Activated T-helper 2 cell treated with anti-CD3 and anti-CD28 coated beads, Interferon-gamma antibody, Interleukin-2, Interleukin-4, amounts not matched to agents 10 μg/mL and 5 μg/mL and 100 μg/mL, durations not matched to agents 14 hours and 24 hours and 36 hours (primary cell): ENCODE data around the gene RETREG1. TPM values are rescaled to one million over a fixed set of nuclear protein-coding genes. Genes with fewer than 3 reads are reported as not detected.

Source experiments
- DNase-seq: peaks from one replicate; pipeline ENCODE4 v3.0.0; 2021; ENCODE audit warnings: low spot score
- H3K27ac Mint-ChIP-seq: one replicate; pipeline ENCODE4 v1.8.0; 2021; ENCODE audit warnings: mixed read lengths
- H3K27me3 Mint-ChIP-seq: one replicate; pipeline ENCODE4 v1.8.0; 2021; ENCODE audit warnings: low read depth, mixed read lengths
- H3K36me3 Mint-ChIP-seq: one replicate; pipeline ENCODE4 v1.8.0; 2021; ENCODE audit warnings: low read depth, mixed read lengths
- H3K4me1 Mint-ChIP-seq: one replicate; pipeline ENCODE4 v1.8.0; 2021; ENCODE audit warnings: low read depth, mixed read lengths
- H3K4me3 Mint-ChIP-seq: one replicate; pipeline ENCODE4 v1.8.0; 2021; ENCODE audit warnings: low read depth, mild to moderate bottlenecking, moderate library complexity, mixed read lengths
- H3K9me3 Mint-ChIP-seq: one replicate; pipeline ENCODE4 v1.8.0; 2021; ENCODE audit warnings: mixed read lengths
- intact Hi-C: fragments of 100-400 bp; cut with micrococcal nuclease; formaldehyde crosslinking; loops from one replicate; pipeline ENCODE4 v1.15.1; 2023
- total RNA-seq: library from RNA; stranded (reverse); gene quantifications from 2 replicates; pipeline ENCODE4 v1.2.3, GENCODE V29; 2022

RETREG1 gene
- total RNA-seq, 1 donor from 2014 or later = 28.0 TPM

DNA sequence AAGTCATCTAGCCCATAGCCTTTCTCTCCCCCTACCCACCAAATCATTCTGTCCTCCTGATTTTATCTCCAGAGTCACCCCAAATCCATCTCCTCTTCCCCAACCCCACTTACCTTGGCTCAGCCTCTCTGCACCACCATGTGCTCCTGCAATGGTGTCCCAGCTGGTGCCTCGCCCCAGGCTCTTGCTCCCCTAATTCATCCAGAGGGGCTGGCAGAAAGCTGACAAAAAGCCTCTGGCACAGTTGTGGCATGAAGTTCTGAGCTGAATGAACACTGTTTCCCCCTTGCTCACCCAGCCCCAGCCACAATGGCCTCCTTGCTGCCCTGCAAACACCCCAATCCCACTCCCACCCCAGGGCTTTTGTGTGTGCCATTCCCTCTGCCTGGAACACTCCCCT lies 10.2 kb downstream of the RETREG1 start:
- Mint-ChIP-seq H3K36me3 (peaks cover 56% of the 10 kb centered on the region), H3K27ac (no peak overlapping the region), H3K4me1 (peaks cover 31% of the 10 kb centered on the region), H3K4me3 (no peak overlapping the region), H3K27me3 (no peaks in the 10 kb centered on the region), H3K9me3 (peaks cover 5% of the 10 kb centered on the region)
- intact Hi-C loops = no loop called here
- DNase-seq = no peak

DNA sequence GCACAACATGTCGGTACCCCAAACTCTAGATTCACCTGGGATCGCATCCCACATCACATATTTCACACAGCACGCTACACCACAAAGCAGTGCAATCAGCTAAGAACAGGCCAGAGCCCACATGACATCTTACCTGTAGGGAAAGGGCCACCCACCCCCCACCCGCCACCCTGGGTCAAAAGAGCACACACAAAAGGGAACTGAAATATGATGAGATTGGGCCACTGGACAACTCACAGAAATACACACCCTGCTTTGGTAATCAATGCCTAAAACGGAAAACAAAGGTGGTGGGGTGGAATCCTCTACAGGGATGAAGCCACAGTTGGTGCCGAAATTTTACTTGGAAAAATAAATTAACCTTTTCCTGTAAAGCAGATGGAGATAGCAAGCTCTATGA lies 13.1 kb downstream of the RETREG1 start:
- Mint-ChIP-seq H3K4me1 (peaks cover 35% of the 10 kb centered on the region), H3K9me3 (no peaks in the 10 kb centered on the region)

DNA sequence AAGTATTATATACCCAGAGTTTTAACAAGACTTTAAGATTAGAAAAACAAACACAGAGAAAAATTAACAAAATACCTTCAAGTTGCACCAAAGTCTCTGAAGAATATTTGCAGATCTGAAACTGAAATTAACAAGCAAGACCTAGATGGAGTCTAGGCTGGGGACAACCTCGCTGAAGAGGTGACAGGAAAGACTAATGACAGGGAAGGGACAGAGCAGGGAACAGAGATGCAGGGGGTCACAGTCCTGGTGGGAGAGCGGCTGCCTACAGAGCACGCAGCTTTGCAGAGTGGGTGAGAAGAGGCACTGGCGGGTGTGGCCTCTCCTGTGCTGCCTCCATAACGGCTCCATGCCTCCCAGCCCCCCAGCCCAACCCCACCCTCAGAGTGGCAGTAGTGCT lies 13.5 kb downstream of the RETREG1 start:
- peaks cover 35% of the 10 kb centered on the region for H3K4me1 Mint-ChIP-seq
- no peak for DNase-seq
- H3K27me3 Mint-ChIP-seq = no peaks in the 10 kb centered on the region
- H3K36me3 Mint-ChIP-seq = peaks cover 55% of the 10 kb centered on the region
- intact Hi-C loops = no loop called here
- no peak overlapping the region for H3K4me3 Mint-ChIP-seq
- no peaks in the 10 kb centered on the region for H3K9me3 Mint-ChIP-seq
- no peak overlapping the region for H3K27ac Mint-ChIP-seq

More for the DNA sequence above, 13.1 kb downstream of the RETREG1 start:
- peaks cover 55% of the 10 kb centered on the region for H3K36me3 Mint-ChIP-seq
- H3K4me3 Mint-ChIP-seq = no peak overlapping the region
- no peak for DNase-seq
- H3K27me3 Mint-ChIP-seq = no peaks in the 10 kb centered on the region
- H3K27ac Mint-ChIP-seq = no peak overlapping the region
- intact Hi-C loops = no loop called here

DNA sequence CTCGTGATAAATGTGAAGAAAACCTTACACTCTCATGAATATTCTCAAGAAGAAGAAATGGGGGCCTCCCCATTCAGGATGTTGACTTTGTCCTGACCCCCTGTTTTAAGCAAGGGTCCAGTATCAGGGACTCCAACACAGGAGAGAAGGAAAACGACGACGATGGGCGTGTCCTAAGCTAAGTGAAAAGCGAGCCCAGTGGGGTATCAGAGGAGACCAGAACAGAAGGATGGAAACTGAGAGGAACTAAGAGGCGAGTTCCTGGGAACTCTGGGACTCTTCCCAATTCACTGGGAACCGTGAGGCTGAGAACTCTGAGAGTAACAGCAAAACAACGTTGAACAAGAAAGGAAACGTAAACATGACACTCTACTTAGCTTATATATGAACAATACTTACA lies 14.6 kb downstream of the RETREG1 start:
- Mint-ChIP-seq H3K9me3 (no peaks in the 10 kb centered on the region), H3K4me3 (no peak overlapping the region), H3K4me1 (peaks cover 34% of the 10 kb centered on the region), H3K27me3 (no peaks in the 10 kb centered on the region), H3K27ac (no peak overlapping the region), H3K36me3 (peaks cover 59% of the 10 kb centered on the region)
- intact Hi-C loops = no loop called here
- no peak for DNase-seq

DNA sequence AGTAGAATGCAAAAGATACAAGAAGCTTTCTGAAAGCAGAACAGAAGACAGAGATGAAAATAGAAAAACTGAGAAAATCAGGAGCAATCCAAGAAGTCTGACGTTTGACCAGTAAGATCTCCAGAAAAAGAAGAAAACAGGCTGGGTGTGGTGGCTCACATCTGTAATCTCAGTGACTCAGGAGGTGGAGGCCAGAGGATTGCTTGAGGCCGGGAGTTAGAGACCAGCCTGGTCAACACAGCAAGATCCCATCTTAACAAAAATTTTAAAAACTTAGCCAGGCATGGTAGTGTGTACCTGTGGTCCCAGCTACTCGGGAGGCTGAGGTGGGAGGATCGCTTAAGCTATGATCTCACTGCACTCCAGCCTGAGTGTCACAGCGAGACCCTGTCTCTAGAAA lies 15.9 kb downstream of the RETREG1 start:
- Mint-ChIP-seq H3K4me1 (peaks cover 32% of the 10 kb centered on the region), H3K9me3 (no peaks in the 10 kb centered on the region), H3K27me3 (no peaks in the 10 kb centered on the region), H3K36me3 (peaks cover 55% of the 10 kb centered on the region), H3K27ac (no peak overlapping the region), H3K4me3 (no peak overlapping the region)
- intact Hi-C loops = no loop called here
- DNase-seq = no peak

DNA sequence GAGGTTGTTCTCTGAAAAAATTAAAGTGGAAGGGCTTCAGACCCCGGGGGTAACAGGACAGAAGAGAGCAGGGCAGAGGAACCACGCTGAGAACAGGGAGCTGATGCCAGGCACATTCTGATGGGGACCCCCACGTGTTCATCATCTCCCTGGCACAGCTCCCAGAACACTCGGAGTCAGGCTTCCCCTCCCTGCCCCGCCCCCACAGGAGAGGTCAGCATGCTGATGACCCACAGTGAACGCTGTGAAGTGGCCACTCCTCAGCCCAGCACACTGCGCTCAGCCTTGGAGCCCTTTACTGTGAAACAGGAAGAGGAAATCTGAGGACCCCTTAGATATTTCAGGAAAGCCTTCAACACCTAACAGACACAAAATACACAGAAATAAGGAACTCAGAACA lies 16.4 kb downstream of the RETREG1 start:
- Mint-ChIP-seq H3K4me1 (peaks cover 32% of the 10 kb centered on the region), H3K27me3 (no peaks in the 10 kb centered on the region), H3K4me3 (no peak overlapping the region), H3K36me3 (peaks cover 56% of the 10 kb centered on the region), H3K27ac (no peak overlapping the region), H3K9me3 (no peaks in the 10 kb centered on the region)
- no peak for DNase-seq
- intact Hi-C loops = no loop called here

DNA sequence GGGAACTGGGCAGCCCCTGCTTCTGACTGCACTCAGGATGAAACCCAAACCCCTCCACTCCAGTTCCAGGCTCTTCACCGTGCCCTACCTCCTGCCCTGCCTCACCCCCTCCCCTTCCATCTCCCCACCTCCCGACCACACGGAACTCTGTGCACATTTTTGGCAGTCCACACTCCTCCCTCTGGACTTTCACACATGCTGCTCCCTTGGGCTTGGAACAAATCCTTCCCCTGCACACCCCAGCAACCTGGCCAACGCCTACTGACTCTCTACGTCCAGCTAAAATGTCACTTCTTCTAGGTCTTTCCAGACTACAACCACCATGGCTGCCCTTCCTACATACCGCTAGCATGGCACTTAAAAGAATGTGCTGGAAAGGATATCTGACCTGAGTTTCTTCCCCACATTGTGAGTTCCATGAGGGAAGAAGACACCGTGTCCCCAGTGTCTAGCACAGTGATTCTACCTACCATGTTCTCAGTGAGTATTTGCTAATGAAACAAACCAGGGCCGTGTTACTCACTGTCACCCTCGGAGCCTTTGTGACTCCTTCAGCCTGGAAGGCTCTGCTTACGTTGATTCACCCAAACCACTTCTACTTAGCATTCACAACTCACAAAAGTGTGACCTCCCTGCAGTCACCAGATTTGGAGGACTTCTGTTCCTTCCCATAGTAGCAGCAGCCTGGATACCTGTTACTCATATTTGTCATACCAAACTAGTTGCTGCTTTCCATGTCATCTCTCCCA lies 18.7 kb downstream of the RETREG1 start:
- no peak for DNase-seq
- Mint-ChIP-seq H3K4me3 (no peak overlapping the region), H3K4me1 (peaks cover 27% of the 10 kb centered on the region), H3K27me3 (no peaks in the 10 kb centered on the region), H3K27ac (no peak overlapping the region), H3K36me3 (peaks cover 56% of the 10 kb centered on the region), H3K9me3 (no peaks in the 10 kb centered on the region)
- intact Hi-C loops = no loop called here

DNA sequence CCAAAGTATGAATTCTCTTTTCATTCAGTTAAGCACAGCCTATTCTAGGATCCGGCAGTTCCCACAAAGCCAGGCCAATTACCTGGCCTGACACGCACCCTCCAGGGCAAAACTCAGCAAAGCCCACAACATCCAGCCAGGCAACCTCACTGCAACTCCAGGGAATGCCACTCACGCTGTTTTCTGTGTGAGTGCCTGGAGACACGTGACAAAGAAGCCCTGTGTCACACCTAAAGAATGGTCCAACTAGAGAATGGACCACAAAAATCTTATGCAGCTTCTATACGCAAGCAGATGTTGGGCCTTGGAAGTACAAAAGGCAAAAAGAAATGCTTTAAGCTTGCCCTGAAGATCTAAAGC lies 20.2 kb downstream of the RETREG1 start:
- no peak for DNase-seq
- intact Hi-C loops = no loop called here
- Mint-ChIP-seq H3K36me3 (peaks cover 46% of the 10 kb centered on the region), H3K4me1 (peaks cover 35% of the 10 kb centered on the region), H3K27me3 (no peaks in the 10 kb centered on the region), H3K4me3 (no peak overlapping the region), H3K27ac (no peak overlapping the region), H3K9me3 (no peaks in the 10 kb centered on the region)

DNA sequence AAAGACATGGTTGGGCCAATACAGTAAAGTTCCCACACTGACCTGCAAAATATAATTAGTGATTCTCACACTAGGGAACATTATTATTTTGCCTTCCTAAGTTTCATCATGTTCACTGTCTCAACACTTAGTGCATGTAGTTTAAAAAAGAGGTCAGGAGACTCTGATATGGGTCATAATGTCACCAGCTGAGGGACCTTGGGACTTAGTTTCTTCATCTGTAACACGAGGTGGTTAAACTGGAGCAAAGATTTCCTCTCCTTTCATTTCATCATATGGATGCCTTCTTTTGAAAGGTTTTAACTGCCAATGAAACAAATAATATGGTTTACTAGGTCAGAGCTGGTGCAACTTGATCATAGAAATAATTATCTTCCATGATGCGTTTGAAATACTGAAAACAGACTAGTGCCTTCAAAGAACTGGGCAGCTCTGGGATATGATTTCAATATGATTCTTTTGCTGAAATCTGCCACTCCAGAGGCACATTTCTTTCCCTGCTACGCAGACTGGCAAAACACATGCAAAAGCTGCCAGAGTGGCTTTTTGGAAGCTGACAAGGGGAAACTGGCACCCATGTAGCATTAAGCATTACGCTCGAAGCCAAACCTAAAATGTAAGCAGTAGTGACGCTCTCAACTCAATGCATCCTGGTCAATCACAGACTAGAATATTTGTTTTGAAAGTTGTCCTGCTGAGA lies 20.8 kb downstream of the RETREG1 start:
- Mint-ChIP-seq H3K27ac (no peak overlapping the region), H3K4me3 (no peak overlapping the region), H3K9me3 (no peaks in the 10 kb centered on the region), H3K36me3 (peaks cover 45% of the 10 kb centered on the region), H3K27me3 (no peaks in the 10 kb centered on the region), H3K4me1 (peaks cover 38% of the 10 kb centered on the region)
- intact Hi-C loops = no loop called here
- no peak for DNase-seq

DNA sequence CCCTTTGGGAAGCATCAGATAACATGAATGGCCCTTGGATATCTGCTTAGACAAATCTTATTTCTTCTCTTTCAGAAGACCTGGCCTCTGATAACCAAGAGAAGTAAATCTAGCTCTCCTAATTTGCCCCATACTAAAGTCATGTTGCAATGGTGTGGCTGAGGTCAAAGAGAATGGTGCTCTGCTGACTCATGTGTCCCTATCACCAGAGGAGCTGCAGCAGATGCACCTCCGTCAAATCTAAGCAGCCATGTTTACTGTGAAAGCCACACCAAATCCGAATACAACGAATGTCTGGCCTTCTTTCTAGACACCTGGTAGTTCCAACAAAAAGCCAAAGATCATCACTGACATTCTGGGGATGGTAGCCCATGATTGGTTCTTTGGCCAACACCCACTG lies 23.2 kb downstream of the RETREG1 start:
- no peak overlapping the region for H3K27ac Mint-ChIP-seq
- peaks cover 34% of the 10 kb centered on the region for H3K36me3 Mint-ChIP-seq
- intact Hi-C loops = no loop called here
- peaks cover 27% of the 10 kb centered on the region for H3K4me1 Mint-ChIP-seq
- no peak for DNase-seq
- no peaks in the 10 kb centered on the region for H3K9me3 Mint-ChIP-seq
- no peaks in the 10 kb centered on the region for H3K27me3 Mint-ChIP-seq
- H3K4me3 Mint-ChIP-seq = no peak overlapping the region

DNA sequence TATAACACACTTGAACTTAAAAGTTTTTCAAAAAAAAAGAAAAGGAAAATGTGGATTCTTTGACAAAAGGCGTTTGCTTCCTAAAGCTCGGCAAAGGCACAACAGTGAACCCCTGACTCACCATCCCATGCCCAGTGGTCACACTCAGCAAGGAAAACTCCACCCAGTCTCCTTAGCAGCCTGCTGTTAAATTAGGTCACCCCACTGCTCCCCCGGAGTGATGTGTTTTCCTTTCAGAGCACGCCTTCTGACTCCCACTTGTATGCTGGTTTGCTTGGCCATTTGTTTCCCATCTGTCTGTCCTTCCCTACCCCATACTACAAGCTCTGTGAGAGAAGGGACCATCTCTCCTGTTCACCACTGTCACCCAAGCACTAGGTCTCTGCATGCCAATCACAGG lies 23.8 kb downstream of the RETREG1 start:
- intact Hi-C loops = no loop called here
- Mint-ChIP-seq H3K27ac (no peak overlapping the region), H3K9me3 (no peaks in the 10 kb centered on the region), H3K27me3 (no peaks in the 10 kb centered on the region), H3K4me3 (no peak overlapping the region), H3K36me3 (peaks cover 29% of the 10 kb centered on the region), H3K4me1 (peaks cover 23% of the 10 kb centered on the region)
- no peak for DNase-seq

DNA sequence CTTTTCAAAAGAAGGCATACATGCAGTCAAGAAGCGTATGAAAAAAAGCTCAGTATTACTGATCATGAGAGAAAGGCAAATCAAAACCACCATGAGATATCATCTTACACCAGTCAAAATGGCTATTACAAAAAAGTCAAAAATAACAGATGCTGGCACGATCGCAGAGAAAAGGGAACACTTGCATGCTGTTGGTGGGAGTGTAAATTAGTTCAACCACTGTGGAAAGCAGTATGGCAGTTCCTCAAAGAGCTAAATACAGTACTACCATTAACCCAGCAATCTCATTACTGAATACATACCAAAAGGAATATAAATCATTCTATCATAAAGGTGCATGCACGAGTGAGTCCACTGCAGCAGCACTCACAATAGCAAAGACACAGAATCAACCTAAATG lies 24.5 kb downstream of the RETREG1 start:
- H3K27me3 Mint-ChIP-seq = no peaks in the 10 kb centered on the region
- intact Hi-C loops = no loop called here
- H3K4me1 Mint-ChIP-seq = peaks cover 23% of the 10 kb centered on the region
- no peak overlapping the region for H3K4me3 Mint-ChIP-seq
- H3K36me3 Mint-ChIP-seq = peaks cover 30% of the 10 kb centered on the region
- no peak for DNase-seq
- H3K9me3 Mint-ChIP-seq = no peaks in the 10 kb centered on the region
- no peak overlapping the region for H3K27ac Mint-ChIP-seq

DNA sequence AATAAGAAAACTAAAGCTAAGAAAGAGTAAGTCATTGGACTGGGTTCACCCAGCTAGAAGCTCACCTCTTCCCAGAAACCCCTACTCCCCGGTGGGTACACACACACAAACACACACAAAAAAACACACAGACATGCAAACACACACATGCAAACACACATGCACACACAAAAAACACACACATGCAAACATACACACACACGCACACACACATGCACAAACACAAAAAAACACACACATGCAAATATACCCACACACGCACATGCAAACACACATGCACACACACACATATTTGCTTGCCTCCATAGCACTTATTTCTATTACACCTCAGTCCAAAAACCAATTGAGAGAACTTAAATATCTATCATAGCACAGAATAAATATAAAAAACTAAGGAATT lies 26.1 kb downstream of the RETREG1 start:
- no peak for DNase-seq
- Mint-ChIP-seq H3K27ac (no peak overlapping the region), H3K36me3 (peaks cover 20% of the 10 kb centered on the region), H3K4me3 (no peak overlapping the region), H3K4me1 (peaks cover 23% of the 10 kb centered on the region), H3K27me3 (no peaks in the 10 kb centered on the region), H3K9me3 (no peaks in the 10 kb centered on the region)
- intact Hi-C loops = no loop called here
